ENCODE data around the gene OCIAD2.
"Not testable (repeated sequence)": the region's sequence is repeated elsewhere in the genome, so short reads cannot be mapped to it uniquely, and the experiment has no call there.

Gene OCIAD2

GRCh38 chr4:48905363-48906015, 1.1 kb downstream of the OCIAD2 start:
- DNase-seq: no peak

GRCh38 chr4:48904541-48905142, 1.9 kb downstream of the OCIAD2 start:
- no peak for DNase-seq

DNA sequence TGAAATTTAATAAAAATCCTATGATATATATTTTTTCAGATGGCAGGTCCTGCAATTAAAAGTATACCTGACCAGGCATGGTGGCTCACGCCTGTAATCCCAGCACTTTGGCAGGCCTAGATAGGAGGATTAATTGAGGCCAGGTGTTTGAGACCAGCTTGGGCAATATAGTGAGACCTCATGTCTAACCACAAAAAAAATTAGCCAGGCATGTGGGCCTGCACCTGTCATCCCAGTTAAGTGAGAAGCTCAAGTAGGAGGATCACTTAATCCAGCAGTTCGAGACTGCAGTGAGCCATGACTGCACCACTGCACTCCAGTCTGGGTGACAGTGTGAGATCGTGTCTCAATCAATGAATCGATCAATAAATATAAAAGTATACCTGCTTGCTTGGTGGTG, 2.5 kb downstream of the OCIAD2 start:
- DNase-seq: no peak

DNA sequence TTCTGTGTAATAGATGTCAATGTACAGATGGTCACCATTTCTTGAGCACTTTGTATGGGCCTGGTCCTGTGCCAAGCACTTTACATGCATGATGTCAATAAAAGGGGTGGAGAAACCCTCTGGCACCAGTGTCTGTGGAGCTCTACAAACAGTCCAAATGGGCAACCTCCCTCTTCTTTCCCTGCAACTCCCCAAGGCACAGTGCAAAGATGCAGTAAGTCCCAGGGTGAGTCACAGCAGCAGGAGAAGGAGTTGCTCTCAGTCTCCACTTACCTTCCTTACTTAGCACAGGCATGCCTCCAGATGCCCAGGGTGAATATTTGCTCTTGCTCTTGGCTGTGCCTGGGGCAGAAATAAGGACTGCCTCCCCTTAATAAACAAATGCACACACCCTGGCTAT, 4.3 kb downstream of the OCIAD2 start:
- no peak for DNase-seq

- no peak for DNase-seq
Observed at GRCh38 chr4:48901196-48901595, 5.4 kb downstream of the OCIAD2 start.

- DNase-seq: no peak
Observed at GRCh38 chr4:48899950-48900349, 6.6 kb downstream of the OCIAD2 start.

- DNase-seq: no peak
Observed at GRCh38 chr4:48899432-48899749, 7.2 kb downstream of the OCIAD2 start.

DNA sequence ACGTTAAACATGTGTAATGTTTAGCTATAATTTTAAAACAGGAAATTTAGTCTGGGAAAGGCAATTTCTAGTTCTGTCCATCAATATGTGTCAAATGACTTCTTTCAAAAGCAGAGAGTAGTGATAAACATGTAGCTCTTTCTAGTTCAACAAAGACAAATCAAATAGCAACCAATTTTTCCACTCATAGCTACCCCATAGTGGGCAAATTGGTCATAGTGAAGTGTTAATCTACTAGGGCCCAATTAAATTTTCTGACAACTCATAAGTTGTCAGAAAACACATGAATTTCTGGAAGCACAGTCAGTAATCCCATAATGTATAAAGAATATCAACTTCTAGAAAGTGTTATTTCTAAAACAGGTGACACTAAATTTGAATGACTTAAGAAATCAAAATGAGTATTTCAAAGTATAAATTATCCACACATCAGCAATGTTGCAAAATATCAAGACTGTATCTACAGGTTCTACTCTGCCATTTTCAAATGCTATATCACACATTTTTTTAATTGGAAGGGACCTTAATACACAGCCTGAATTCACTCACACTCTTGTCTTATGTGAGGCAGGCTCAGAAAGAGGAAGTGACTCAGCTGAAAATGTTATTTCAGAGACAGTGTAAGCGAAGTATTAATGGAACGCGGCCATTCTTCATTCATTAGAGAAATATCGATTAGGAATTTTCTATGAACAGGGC, 7.7 kb downstream of the OCIAD2 start:
- DNase-seq: no peak

- no peak for DNase-seq
Observed at GRCh38 chr4:48896845-48897244, 9.7 kb downstream of the OCIAD2 start.

DNA sequence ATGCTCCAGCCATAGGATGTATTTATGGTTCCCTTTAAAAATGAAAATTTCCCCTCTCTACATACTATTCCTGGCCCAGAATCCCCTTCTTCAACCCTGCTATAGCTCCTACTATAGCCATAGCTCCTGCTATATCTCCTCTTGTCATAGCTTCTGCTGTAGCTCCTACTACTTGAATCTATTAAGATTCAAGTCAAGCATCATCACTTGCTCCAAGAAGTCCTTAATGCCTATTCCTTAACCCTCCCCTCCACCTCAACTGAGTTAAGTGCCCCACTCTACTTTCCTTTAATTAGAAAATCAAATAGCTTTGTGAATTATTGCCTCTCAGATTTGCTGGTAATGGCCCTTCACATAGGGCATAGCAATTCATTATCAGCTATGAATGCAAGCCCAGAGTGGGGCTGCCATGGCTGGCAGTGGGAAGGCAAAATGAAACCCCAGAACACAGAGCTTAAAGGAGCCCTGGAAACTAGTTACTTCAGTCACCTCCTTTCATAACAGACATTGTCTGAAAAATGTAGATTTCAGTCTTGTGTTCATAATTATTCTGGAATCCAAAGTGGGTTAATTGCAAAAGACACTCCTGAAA, 15.4 kb downstream of the OCIAD2 start:
- no peak for DNase-seq

DNA sequence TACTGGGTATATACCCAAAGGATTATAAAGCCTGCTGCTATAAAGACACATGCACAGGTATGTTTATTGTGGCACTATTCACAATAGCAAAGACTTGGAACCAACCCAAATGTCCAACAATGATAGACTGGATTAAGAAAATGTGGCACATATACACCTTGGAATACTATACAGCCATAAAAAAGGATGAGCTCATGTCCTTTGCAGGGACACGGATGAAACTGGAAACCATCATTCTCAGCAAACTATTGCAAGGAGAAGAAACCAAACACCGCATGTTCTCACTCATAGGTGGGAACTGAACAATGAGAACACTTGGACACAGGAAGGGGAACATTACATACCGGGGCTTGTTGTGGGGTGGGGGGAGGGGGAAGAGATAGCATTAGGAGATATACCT, 16.8 kb downstream of the OCIAD2 start:
- DNase-seq: not testable (repeated sequence)

DNA sequence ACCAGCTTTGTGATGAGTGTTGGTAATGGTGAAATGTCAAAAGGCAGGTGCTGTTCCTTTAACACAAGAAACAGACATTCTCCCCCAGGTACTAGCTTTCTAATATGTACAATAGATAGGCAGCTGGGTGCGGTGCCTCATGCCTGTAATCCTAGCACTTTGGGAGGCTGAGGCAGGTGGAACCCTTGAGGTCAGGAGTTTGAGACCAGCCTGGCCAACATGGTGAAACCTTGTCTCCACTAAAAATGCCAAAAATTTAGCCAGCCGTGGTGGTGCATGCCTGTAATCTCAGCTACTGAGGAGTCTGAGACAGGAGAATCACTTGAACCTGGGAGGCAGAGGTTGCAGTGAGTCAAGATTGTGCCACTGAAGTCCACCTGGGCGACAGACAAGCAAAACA, 24.9 kb downstream of the OCIAD2 start:
- not testable (repeated sequence) for DNase-seq

DNA sequence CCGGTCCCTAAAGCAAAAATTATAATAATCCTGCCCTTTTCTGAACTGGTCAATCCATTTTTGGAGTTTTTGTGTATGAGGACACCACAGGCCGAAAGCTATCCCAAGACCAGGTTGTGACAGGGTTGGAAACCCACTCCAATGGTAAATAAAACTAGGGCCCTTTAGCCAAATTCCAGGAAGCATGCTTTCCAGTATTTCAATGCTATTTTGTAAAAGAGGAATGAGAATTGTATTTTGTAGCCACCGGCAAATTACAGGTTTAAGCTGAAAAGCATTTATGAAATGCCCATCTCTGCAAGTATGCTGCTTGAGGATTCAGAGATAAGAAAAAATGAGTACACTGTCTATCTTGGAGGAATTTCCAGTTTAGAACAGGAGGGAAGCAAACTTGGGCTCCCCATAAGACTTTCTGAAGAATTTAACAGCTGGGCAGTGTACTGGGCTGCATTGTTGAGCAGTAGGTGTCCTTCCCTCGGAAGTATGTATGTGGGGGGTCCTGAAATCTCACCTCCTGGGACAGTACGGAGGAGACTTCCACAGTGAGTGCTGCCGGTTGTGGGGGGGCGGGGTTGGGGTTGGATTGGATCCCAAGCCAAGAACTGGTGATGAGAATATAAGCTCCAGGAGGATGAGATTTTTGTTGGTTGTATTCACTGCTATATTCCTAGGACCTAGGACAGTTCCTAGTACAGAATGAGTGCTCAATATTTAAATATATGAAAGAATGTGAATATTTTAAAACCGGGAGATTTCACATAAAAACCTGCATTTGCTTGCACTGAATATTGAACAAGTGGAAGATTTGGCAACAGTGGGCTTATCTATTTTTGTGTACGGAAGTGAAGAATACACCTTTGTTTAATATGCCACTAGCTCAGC, 26.8 kb downstream of the OCIAD2 start:
- no peak for DNase-seq

GRCh38 chr4:48877827-48878535, 28.6 kb downstream of the OCIAD2 start:
- DNase-seq: no peak

- not testable (repeated sequence) for DNase-seq
Observed at GRCh38 chr4:48864696-48865095, 41.9 kb downstream of the OCIAD2 start.

- no peak for DNase-seq
Observed at GRCh38 chr4:48863728-48864127, 42.8 kb downstream of the OCIAD2 start.

DNA sequence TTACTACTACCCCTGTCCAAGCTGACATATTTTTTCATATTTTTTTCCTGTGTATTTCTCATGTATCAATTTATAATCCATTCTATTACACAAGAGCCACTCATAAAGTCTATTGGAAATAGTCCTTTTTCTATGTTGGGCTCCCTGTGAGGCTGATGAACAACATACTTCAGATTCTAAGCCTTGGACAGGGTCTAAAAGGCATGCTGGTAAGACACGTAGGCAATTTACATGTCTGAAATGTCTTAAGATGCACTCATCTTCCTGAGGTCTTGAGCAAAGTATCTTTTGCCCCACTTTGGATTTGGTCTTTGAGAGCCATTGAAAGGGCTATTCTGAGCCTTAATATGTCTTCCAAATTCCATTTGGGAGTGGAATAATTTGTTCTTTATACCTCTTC, 43.9 kb downstream of the OCIAD2 start:
- no peak for DNase-seq

- no peak for DNase-seq
Observed at GRCh38 chr4:48862038-48862437, 44.5 kb downstream of the OCIAD2 start.

DNA sequence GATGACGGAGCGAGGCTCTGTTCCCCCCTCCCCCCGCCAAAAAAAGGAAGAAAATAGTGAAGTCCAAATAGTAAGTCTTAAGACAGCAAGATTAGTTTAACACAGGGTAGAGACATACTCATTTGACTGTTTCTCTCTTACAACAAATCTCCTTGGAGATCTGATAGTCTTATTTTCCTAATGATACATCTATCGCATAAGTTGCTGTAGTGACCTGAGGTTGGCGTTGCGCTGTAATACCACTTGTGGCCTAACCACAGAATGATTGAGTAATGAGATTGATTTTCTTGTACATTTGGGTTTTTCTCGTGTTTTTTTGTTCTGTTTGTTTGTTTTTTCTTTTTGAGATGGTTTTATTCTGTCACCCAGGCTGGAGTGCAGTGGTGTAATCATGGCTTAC, 48.4 kb downstream of the OCIAD2 start:
- DNase-seq: no peak

- no peak for DNase-seq
Observed at GRCh38 chr4:48854982-48855381, 51.6 kb downstream of the OCIAD2 start.

GRCh38 chr4:48854395-48854683, 52.2 kb downstream of the OCIAD2 start:
- no peak for DNase-seq

DNA sequence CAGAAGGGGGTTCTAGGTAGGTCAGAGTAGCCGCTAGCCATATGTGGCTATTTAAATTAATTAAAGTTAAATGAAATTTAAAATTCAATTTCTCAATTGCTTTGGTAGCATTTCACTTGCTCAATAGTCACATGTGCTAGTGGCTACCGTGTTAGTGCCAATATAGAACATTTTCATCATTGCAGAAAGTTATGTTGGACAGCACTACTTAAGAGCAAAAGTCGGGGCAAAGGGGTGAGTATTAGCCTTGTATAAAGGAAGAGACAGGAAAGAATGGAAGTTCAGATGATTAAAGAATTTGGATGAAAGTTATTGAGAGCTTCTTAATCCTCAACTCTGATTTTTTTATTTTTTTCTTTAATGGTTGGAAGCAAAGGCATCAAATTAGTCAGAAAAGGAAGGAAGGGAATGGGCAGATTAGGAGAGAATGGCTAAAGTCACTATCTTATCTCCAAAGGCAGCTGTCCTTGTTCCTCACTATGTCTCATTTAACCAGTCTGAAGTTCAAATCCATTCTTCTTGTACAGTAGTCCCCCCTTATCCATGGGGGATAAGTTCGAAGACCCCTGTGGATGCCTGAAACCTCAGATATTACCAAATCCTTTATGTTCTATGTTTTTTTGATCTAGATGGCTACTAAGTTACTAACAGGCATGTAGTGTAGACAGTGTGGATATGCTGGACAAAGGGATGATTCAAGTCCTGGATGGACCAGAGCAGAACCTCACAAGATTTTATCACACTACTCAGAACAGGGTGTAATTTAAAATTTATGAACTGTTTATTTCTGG, 52.8 kb downstream of the OCIAD2 start:
- DNase-seq: no peak
